ENCODE measurements around the gene HPSE2.

Gene HPSE2

GRCh38 chr10:98621630-98622029 lies 614.0 kb downstream of the HPSE2 start:
- DNase-seq (ENCODE audit: low read depth, low spot score): no peak

GRCh38 chr10:98620503-98620902 lies 615.1 kb downstream of the HPSE2 start:
- DNase-seq (ENCODE audit: low read depth, low spot score): no peak

- DNase-seq (ENCODE audit: low read depth, low spot score): no peak
These were observed 616.2 kb downstream of the HPSE2 start for GRCh38 chr10:98619446-98619845.

GRCh38 chr10:98617906-98618520 lies 617.6 kb downstream of the HPSE2 start:
- DNase-seq (ENCODE audit: low read depth, low spot score): no peak

- no peak for DNase-seq (ENCODE audit: low read depth, low spot score)
These were observed 622.2 kb downstream of the HPSE2 start for GRCh38 chr10:98613446-98613845.

GRCh38 chr10:98611436-98611835 lies 624.2 kb downstream of the HPSE2 start:
- no peak for DNase-seq (ENCODE audit: low read depth, low spot score)

GRCh38 chr10:98610836-98611235 lies 624.8 kb downstream of the HPSE2 start:
- no peak for DNase-seq (ENCODE audit: low read depth, low spot score)

- no peak for DNase-seq (ENCODE audit: low read depth, low spot score)
These were observed 625.4 kb downstream of the HPSE2 start for GRCh38 chr10:98610301-98610700.

GRCh38 chr10:98609265-98609664 lies 626.4 kb downstream of the HPSE2 start:
- DNase-seq (ENCODE audit: low read depth, low spot score): no peak

- DNase-seq (ENCODE audit: low read depth, low spot score): no peak
These were observed 627.2 kb downstream of the HPSE2 start for GRCh38 chr10:98608411-98608810.

GRCh38 chr10:98602224-98602623 lies 633.4 kb downstream of the HPSE2 start:
- no peak for DNase-seq (ENCODE audit: low read depth, low spot score)

- no peak for DNase-seq (ENCODE audit: low read depth, low spot score)
These were observed 636.5 kb downstream of the HPSE2 start for GRCh38 chr10:98599032-98599610.

GRCh38 chr10:98596404-98596803 lies 639.2 kb downstream of the HPSE2 start:
- no peak for DNase-seq (ENCODE audit: low read depth, low spot score)

GRCh38 chr10:98589691-98590090 lies 646.0 kb downstream of the HPSE2 start:
- no peak for DNase-seq (ENCODE audit: low read depth, low spot score)

- no peak for DNase-seq (ENCODE audit: low read depth, low spot score)
These were observed 646.6 kb downstream of the HPSE2 start for GRCh38 chr10:98589007-98589406.

GRCh38 chr10:98587156-98587837 lies 648.4 kb downstream of the HPSE2 start:
- no peak for DNase-seq (ENCODE audit: low read depth, low spot score)

- DNase-seq (ENCODE audit: low read depth, low spot score): no peak
These were observed 649.6 kb downstream of the HPSE2 start for GRCh38 chr10:98586096-98586495.

GRCh38 chr10:98582363-98582762 lies 653.3 kb downstream of the HPSE2 start:
- DNase-seq (ENCODE audit: low read depth, low spot score): no peak

GRCh38 chr10:98577578-98577977 lies 658.1 kb downstream of the HPSE2 start:
- no peak for DNase-seq (ENCODE audit: low read depth, low spot score)

- no peak for DNase-seq (ENCODE audit: low read depth, low spot score)
These were observed 658.5 kb downstream of the HPSE2 start for GRCh38 chr10:98577168-98577567.

GRCh38 chr10:98576096-98576495 lies 659.6 kb downstream of the HPSE2 start:
- DNase-seq (ENCODE audit: low read depth, low spot score): no peak

GRCh38 chr10:98572594-98572993 lies 663.1 kb downstream of the HPSE2 start:
- no peak for DNase-seq (ENCODE audit: low read depth, low spot score)

GRCh38 chr10:98570834-98571233 lies 664.8 kb downstream of the HPSE2 start:
- no peak for DNase-seq (ENCODE audit: low read depth, low spot score)

Data from activated naive CD8-positive, alpha-beta T cell treated with anti-CD3 and anti-CD28 coated beads, Interleukin-2, amount 50 U/mL, for 16 hours (primary cell).